Measurements from ENCODE around the gene ZNF442.

- TF ChIP-seq CTCF (IDR thresholded peaks at IDR 0.05) (no peak), POLR2A (IDR thresholded peaks at IDR 0.05) (no peak)
These were observed 14.6 kb downstream of the ZNF442 start for GRCh38 chr19:12350890-12351197.
